T-helper 22 cell (primary cell): Measurements from ENCODE around the gene MLIP.

Source experiments
- DNase-seq: peaks from one replicate; pipeline ENCODE4 v3.0.0-alpha.2; 2020; ENCODE audit warnings: low read depth

Gene MLIP

GRCh38 chr6:54095723-54096122 is 15.5 kb upstream of the MLIP start:
- DNase-seq, result no peak

DNA sequence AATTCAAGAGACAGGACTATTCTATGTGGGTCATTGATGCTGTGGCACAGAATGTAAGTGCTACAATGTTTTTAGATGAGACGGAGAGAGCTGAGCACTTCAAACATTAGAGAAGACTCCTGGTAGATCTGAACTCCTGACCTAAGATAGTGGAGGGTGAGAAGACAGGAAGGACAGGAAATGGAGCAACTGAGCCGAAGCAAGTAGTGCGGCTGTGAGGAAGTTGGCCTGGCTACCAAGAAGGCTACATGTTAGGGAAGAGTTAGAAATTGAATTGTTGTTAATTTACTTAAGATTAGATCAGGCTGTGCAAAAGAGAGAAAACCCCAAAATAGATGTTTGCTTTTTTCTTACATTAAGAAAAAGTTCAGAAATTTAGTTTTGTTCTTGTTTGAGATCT is 14.4 kb upstream of the MLIP start:
- no peak for DNase-seq

DNA sequence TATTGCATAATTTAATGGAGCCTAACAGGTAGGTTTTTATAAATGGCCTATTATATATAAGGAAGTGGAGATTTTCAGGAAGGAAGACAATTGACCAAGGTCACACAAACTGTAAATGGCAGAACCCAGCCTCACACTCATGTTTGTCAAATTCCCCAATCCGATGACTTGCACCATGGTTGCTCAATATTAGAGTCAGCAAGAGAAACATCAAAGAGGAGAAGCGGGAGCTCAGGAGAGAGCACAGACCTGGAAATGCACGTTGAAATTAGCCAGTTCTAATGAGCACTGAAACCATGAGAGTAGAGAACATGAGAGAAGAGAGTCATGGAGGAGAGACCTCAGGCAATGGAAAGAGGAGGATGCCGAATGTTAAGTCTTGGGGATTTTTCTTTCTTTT is 13.5 kb upstream of the MLIP start:
- no peak for DNase-seq

- DNase-seq, result no peak
Observed at GRCh38 chr6:54098450-54099044, 12.7 kb upstream of the MLIP start.

- no peak for DNase-seq
Observed at GRCh38 chr6:54099225-54099624, 12.0 kb upstream of the MLIP start.

DNA sequence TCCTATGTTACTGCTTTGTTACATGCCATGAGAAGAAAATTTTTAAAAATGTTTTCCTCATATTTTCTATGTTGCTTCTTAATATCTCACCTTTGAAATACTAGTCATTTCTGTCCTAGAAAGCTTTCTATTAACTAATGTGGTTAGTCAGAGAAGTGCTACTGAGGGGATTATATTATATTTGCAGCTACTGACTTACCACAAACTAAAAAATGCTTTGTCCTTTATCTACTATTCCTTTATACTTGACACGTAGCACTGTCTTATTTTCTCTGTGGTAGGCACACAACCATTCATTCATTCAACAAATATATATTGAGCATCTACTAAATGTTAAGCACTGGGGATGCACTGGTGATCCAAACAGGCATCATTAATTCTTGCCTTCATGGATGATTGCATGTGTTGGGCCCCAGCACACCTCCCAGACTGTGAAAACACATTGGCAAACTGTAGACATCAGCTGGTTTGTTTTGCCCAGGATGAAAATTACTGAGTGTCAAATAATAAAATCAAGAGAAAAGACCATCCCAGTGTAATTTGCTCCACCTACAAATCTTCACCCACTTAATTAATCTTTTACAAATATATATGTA is 10.7 kb upstream of the MLIP start:
- DNase-seq, result no peak

GRCh38 chr6:54102238-54102637 is 9.0 kb upstream of the MLIP start:
- DNase-seq, result no peak

GRCh38 chr6:54103497-54103896 is 7.7 kb upstream of the MLIP start:
- no peak for DNase-seq

- no peak for DNase-seq
Observed at GRCh38 chr6:54106727-54107126, 4.5 kb upstream of the MLIP start.

DNA sequence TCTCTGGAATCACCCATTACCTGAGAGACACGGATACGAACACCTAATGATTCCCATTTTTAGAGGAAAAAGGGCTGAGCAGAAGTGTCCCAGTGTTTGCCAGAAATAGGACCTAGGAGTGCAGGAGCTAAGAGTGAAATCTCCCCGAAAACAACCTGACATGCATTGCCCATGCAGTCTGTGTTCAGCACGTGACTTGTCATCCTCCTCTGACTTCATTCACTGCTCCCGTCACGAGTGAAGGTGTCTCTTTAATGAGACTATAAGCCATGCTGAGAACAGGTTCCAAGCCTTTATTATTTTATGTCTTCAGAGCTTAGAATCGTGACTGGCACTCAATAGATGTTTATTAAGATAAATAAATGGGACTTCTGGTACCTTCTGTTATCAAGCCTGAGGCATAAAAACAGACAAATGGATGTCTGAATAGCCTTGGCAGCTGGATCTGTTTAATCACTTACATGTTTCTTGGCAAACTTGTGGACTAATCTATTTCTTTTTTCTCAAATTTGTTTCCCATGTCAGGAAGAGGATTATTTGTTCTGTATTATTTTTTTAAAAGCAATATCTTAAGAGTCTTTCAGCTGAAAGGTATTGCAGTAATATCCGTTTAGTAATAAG is 3.7 kb upstream of the MLIP start:
- DNase-seq, result no peak

GRCh38 chr6:54108271-54108670 is 3.0 kb upstream of the MLIP start:
- no peak for DNase-seq

- DNase-seq, result no peak
Observed at GRCh38 chr6:54109586-54109985, 1.7 kb upstream of the MLIP start.

DNA sequence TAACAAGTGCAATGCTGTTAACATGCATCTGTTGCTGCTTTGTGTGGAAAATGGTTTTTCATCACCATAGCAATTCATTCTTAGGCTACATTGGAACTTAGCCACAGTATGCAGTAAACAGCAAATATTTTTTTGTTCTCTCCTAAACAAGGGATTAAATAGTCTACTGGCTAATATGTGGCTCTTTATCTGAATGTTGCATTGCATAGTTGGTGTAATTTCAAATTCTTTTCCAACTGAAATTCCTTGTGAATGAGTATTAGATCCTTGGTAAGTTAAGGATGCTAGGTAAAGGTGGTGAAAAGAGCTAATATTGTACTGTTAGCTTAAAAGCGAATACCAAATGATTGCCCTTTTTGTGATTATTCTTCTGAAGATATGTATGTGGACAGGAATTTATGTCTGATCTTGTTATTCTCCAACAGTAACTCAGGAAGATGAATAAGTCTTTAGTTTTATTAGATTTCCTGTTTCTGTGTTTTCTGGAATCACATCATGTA is 958 bp downstream of the MLIP start:
- no peak for DNase-seq

DNA sequence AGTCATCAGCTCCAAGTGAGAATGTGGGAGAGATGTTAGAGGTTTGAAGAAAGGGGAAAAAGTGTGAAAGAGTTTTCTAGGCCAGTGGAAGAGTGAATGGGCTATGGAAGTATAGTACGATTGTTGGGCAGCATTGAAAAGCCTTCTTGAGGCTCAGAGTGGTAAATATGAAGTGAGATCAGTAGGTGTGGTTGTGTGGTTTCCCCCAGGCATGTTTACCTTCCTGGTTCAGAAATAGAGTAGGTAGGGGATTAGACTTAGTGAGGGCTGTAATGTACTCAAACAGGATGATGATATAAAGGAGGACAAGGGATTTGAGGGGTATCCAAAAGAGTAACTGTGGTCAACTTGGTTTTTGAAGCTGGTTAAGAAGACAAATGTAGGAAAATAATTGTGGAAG is 3.7 kb downstream of the MLIP start:
- DNase-seq, result no peak

- no peak for DNase-seq
Observed at GRCh38 chr6:54115966-54116365, 4.7 kb downstream of the MLIP start.

DNA sequence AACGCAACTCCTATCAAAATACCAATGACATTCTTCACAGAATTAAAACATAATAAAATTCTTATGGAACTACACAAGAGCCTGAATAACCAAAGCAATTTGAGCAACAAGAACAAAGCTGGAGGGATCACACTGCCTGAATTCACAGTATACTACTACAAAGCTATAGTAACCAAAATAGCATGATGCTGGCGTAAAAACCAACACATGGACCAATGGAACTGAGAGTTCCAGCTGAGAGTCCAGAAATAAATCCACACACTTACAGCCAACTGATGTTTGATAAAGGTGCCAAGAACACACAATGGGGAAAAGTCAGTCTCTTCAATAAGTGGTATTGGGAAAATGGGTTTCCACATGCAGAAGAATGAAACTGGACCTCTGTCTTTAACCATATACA is 6.9 kb downstream of the MLIP start:
- no peak for DNase-seq

DNA sequence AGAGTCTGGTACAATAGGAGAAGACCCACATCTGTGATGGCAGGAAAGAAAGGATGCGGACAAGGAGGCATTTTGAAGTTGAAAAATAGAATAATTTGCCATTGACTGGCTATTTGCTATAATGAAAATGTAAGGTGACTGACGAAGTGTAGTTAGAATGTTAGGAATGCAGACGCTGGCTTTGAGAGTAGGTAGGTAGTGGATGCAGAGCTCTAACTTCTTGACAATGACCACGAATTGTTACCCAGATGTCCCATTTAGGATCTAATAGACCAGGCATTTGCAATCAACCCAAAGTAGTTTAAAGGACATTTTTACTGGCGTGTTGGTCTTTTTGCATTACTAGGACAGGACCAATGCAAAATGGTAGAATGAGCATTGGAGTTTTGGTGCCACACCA is 14.2 kb downstream of the MLIP start:
- DNase-seq, result no peak

GRCh38 chr6:54130179-54130578 is 18.9 kb downstream of the MLIP start:
- DNase-seq, result no peak

- DNase-seq, result no peak
Observed at GRCh38 chr6:54132587-54132986, 21.3 kb downstream of the MLIP start.

- no peak for DNase-seq
Observed at GRCh38 chr6:54133186-54133585, 21.9 kb downstream of the MLIP start.

DNA sequence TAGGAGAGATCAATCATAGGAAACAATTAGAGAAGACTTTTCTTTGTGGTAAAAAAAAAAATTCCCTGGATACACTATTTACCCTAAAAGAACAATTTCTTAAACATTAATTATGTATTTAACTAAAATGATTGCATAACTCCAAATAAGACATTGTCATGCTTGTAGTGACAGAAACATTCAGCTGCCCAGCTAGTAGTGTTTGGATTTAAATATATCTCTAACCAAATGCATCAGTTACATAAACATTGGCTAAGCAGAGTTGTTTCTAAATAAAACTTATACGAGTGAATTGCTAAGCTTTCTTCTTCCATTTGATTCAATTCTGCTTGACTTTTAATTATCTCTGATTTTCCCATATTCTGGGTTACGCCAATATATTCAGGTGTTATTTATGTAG is 23.7 kb downstream of the MLIP start:
- DNase-seq, result no peak

DNA sequence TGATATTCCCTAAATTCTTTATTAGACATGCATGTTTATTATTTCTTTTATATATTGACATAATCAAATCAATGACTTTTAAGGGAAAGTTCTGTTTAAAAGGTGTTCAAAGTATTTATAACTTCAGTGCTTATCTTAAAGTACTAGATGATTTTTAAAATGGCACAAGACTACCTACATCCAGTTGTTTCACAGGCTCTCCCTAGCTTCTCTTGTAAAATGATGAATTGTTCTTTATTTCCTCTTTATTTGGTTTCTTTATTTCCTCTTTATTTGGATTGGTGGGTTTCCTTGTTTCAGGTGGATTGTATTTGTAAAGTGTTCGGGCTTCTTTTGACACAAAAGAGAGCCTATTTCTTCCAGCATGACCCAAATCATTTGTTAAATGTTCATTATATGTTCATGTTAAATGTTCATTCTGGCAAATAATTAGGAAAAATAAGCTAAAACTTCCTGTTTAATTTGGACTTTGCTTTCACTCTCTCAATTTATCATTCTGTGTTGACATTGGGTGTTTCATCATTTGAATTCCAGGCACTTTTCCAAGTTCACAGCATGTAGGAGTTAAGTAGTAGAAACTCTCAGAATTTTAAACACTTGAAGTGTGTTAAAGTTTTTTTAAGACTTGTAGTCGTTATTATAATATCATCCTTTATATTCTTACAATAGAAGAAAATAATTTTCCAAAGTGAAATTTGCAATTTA is 24.6 kb downstream of the MLIP start:
- no peak for DNase-seq

GRCh38 chr6:54138795-54139194 is 27.6 kb downstream of the MLIP start:
- DNase-seq, result no peak
